ENCODE data around the gene CYP21A2. TPM values are rescaled to one million over a fixed set of nuclear protein-coding genes. Genes with fewer than 3 reads are reported as not detected.
"Not testable (repeated sequence)": the region's sequence is repeated elsewhere in the genome, so short reads cannot be mapped to it uniquely, and the experiment has no call there.

The CYP21A2 gene
- total and polyA plus RNA-seq, 2 of the 8 experiments (the other 6 are each of a cell fraction or from before 2014, with no cell fraction given): 0.22 to 0.23 TPM

- H3K56ac ChIP-seq (replicated peaks; ENCODE audit: insufficient read length, low read depth, low read length); H3K9me3 ChIP-seq (ENCODE audit: insufficient read depth in 2 of 2, low read depth in 1 of 2, low read length in 1 of 2); H3K14ac ChIP-seq (ENCODE audit: insufficient read length); H4K8ac ChIP-seq (ENCODE audit: extremely low read depth, insufficient read depth, low read length); H3K79me1 ChIP-seq (ENCODE audit: low read depth, low read length); H3K4ac ChIP-seq (replicated peaks; ENCODE audit: insufficient read length, low read depth, low read length); H4K5ac ChIP-seq (ENCODE audit: insufficient read length, low read depth, low read length); H3K27me3 ChIP-seq (replicated peaks in 1 of 4; ENCODE audit: control insufficient read depth in 3 of 4, extremely low read depth in 1 of 4, insufficient read depth in 3 of 4, low read length in 3 of 4); DNase-seq (ENCODE audit: low read depth in 1 of 2, low spot score in 2 of 2); H2AFZ ChIP-seq (ENCODE audit: low read length); H2BK120ac ChIP-seq (replicated peaks; ENCODE audit: low read depth, low read length); H3K79me2 ChIP-seq (ENCODE audit: control insufficient read depth in 1 of 2, insufficient read depth in 2 of 2, low read length in 2 of 2); H2BK15ac ChIP-seq (ENCODE audit: low read length); H2BK12ac ChIP-seq (ENCODE audit: low read depth, low read length); CTCF ChIA-PET (ENCODE audit: partially characterized antibody); H3K4me3 ChIP-seq (ENCODE audit: extremely low read depth in 1 of 4, insufficient read depth in 2 of 4, low read depth in 3 of 4, low read length in 4 of 4); H3K23me2 ChIP-seq (ENCODE audit: low read depth, low read length); H2BK20ac ChIP-seq (ENCODE audit: low read length); H3K36me3 ChIP-seq (ENCODE audit: control insufficient read depth in 2 of 4, insufficient read depth in 4 of 4, low read length in 3 of 4); H3K23ac ChIP-seq (ENCODE audit: insufficient read length); H3K9ac ChIP-seq (replicated peaks in 1 of 4; ENCODE audit: extremely low read depth in 1 of 4, low read depth in 3 of 4, low read length in 3 of 4); FAIRE-seq; POLR2A ChIA-PET (ENCODE audit: partially characterized antibody); H2AK5ac ChIP-seq (ENCODE audit: low read depth, low read length); H2BK5ac ChIP-seq (ENCODE audit: low read depth, low read length); H4K20me1 ChIP-seq (replicated peaks in 1 of 2; ENCODE audit: control insufficient read depth in 1 of 2, insufficient read depth in 2 of 2, low read length in 2 of 2); H3K4me1 ChIP-seq (replicated peaks in 1 of 4; ENCODE audit: control insufficient read depth in 3 of 4, insufficient read depth in 4 of 4, low read length in 3 of 4); H3K27ac ChIP-seq (ENCODE audit: low read depth, low read length); H4K91ac ChIP-seq (replicated peaks; ENCODE audit: insufficient read length, low read length); H3K18ac ChIP-seq (ENCODE audit: extremely low read depth, low read length); H3K4me2 ChIP-seq (ENCODE audit: insufficient read depth in 1 of 2, low read depth in 2 of 2, low read length in 2 of 2): not testable (repeated sequence)
- no CpG with 5 or more reads among the region's 16 CpGs for WGBS, 2 experiments (ENCODE audit: extremely low coverage in 1 of 2, insufficient coverage in 1 of 2, insufficient read length in 1 of 2, insufficient replicate concordance in 2 of 2, low coverage in 1 of 2, low lambda C conversion rate in 2 of 2, missing lambda C conversion rate in 1 of 2)
Measured at GRCh38 chr6:32035283-32036013, 2.8 kb upstream of the CYP21A2 start.

- H2BK20ac ChIP-seq (ENCODE audit: low read length); H3K23me2 ChIP-seq (ENCODE audit: low read depth, low read length); H3K4ac ChIP-seq (replicated peaks; ENCODE audit: insufficient read length, low read depth, low read length); H2BK12ac ChIP-seq (ENCODE audit: low read depth, low read length); POLR2A ChIA-PET (ENCODE audit: partially characterized antibody); H2BK120ac ChIP-seq (replicated peaks; ENCODE audit: low read depth, low read length); H3K56ac ChIP-seq (replicated peaks; ENCODE audit: insufficient read length, low read depth, low read length); FAIRE-seq; H2AFZ ChIP-seq (ENCODE audit: low read length); H4K8ac ChIP-seq (ENCODE audit: extremely low read depth, insufficient read depth, low read length); H3K79me1 ChIP-seq (ENCODE audit: low read depth, low read length); H4K5ac ChIP-seq (ENCODE audit: insufficient read length, low read depth, low read length); H3K4me1 ChIP-seq (replicated peaks in 1 of 4; ENCODE audit: control insufficient read depth in 3 of 4, insufficient read depth in 4 of 4, low read length in 3 of 4); DNase-seq (ENCODE audit: low read depth in 1 of 2, low spot score in 2 of 2); H3K14ac ChIP-seq (ENCODE audit: insufficient read length); H4K91ac ChIP-seq (replicated peaks; ENCODE audit: insufficient read length, low read length); H3K4me2 ChIP-seq (ENCODE audit: insufficient read depth in 1 of 2, low read depth in 2 of 2, low read length in 2 of 2); H3K18ac ChIP-seq (ENCODE audit: extremely low read depth, low read length); H3K9ac ChIP-seq (replicated peaks in 1 of 4; ENCODE audit: extremely low read depth in 1 of 4, low read depth in 3 of 4, low read length in 3 of 4); H2BK5ac ChIP-seq (ENCODE audit: low read depth, low read length); H3K27me3 ChIP-seq (replicated peaks in 1 of 4; ENCODE audit: control insufficient read depth in 3 of 4, extremely low read depth in 1 of 4, insufficient read depth in 3 of 4, low read length in 3 of 4); H3K36me3 ChIP-seq (ENCODE audit: control insufficient read depth in 2 of 4, insufficient read depth in 4 of 4, low read length in 3 of 4); H3K9me3 ChIP-seq (ENCODE audit: insufficient read depth in 2 of 2, low read depth in 1 of 2, low read length in 1 of 2); H4K20me1 ChIP-seq (replicated peaks in 1 of 2; ENCODE audit: control insufficient read depth in 1 of 2, insufficient read depth in 2 of 2, low read length in 2 of 2); H3K4me3 ChIP-seq (ENCODE audit: extremely low read depth in 1 of 4, insufficient read depth in 2 of 4, low read depth in 3 of 4, low read length in 4 of 4); H2AK5ac ChIP-seq (ENCODE audit: low read depth, low read length); H3K27ac ChIP-seq (ENCODE audit: low read depth, low read length); H3K23ac ChIP-seq (ENCODE audit: insufficient read length); H2BK15ac ChIP-seq (ENCODE audit: low read length); H3K79me2 ChIP-seq (ENCODE audit: control insufficient read depth in 1 of 2, insufficient read depth in 2 of 2, low read length in 2 of 2): not testable (repeated sequence)
- CTCF ChIA-PET (ENCODE audit: partially characterized antibody): interaction anchor here (1.2 kb wide), 1 partner anchor 9 kb away, joined by 3 read pairs; no protein-coding TSS in a partner anchor
- WGBS, 2 experiments (ENCODE audit: extremely low coverage in 1 of 2, insufficient coverage in 1 of 2, insufficient read length in 1 of 2, insufficient replicate concordance in 2 of 2, low coverage in 1 of 2, low lambda C conversion rate in 2 of 2, missing lambda C conversion rate in 1 of 2): 100% methylated on average over 1 of the region's 5 CpGs; no CpG with 5 or more reads in 1 of the 2 experiments
Measured at GRCh38 chr6:32037136-32037535, 1.1 kb upstream of the CYP21A2 start.
